NCI-H446 treated with DMSO at 0.1 percent for 48 hours (cell line): ENCODE results near the gene MYO18A.

ENCODE experiments used
- DNase-seq: peaks from one replicate; lab custom pipeline; 2025; lab: John Stamatoyannopoulos, UW

Gene MYO18A

GRCh38 chr17:29080323-29080722, 99.9 kb downstream of the MYO18A start:
- no peak for DNase-seq

DNA sequence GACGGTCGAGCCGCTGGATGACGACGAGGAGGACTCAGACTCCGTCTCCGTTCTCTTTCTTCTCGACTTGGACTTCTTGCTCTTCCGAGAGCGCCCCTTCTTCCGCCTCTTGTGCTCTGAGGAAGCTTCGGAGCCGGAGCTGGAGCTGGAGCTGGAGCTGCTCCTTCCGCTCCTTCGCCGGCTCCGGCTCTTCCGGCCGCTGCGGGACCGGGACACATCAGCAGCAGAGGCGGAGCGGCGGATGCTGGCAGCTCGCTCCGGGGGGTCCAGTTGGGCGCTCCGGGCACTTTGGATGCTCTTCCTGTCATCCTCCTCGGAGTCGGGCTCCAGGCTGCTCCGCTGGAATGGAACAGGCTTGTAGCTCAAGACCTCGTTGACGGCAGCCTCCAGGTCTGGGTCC, 100.3 kb downstream of the MYO18A start:
- DNase-seq = no peak

GRCh38 chr17:29079433-29079832, 100.8 kb downstream of the MYO18A start:
- DNase-seq = no peak

DNA sequence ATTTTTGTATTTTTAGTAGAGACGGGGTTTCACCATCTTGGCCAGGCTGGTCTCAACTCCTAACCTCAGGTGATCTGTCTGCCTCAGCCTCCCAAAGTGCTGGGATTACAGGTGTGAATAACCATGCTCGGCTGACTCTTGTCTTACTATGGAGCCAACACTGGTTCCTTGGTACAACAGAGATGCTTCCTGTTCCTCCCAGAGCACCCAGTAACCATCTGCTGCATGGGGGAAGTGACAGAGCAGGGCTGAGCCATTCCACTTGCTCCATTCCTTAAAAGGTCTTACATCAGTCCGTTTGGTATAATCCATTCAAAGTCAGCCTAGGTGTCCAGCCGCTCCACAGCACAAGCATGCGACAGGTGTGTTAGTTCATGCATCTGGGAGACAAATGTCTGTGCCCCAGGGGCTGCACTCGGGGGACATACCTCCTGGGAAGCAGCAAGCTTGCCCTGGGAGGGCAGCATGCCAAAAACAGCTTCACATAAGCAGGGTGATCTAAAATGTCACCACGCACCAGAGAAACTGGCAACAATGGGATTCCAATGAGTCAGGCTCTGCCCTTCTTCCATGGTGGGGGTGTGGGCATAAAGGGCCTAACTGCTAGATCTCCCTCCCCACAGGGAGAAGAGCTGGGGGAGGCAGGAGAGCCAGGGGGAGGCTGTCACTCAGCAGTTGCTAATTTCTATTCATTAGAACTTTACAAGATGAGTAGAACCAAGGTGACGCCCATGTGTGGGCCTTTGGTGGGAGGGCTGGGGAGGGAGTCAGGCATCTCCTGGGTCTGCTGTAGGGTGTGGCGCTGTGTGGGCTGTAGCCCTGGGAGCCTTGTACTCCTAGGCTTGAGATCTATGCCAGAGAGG, 101.8 kb downstream of the MYO18A start:
- no peak for DNase-seq

DNA sequence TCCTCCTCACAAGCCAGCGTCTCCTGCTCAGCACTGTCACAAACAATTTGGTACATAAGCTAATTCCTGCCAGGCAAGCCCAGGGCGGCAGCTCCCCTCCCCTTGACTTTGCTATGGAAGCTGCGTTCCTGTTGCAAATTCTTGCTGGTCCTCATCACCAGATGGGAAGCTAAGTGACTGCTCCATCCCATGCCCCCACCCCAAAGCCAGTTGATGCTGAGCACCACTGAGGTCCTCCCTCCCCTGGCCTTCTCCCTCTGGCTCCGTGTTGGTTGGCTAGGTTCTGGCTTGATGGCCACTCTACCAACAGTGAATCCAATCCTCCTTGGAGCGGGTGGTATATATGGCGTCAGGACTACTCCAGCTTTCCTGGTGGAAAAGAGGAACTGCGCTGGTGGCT, 102.9 kb downstream of the MYO18A start:
- DNase-seq = no peak

DNA sequence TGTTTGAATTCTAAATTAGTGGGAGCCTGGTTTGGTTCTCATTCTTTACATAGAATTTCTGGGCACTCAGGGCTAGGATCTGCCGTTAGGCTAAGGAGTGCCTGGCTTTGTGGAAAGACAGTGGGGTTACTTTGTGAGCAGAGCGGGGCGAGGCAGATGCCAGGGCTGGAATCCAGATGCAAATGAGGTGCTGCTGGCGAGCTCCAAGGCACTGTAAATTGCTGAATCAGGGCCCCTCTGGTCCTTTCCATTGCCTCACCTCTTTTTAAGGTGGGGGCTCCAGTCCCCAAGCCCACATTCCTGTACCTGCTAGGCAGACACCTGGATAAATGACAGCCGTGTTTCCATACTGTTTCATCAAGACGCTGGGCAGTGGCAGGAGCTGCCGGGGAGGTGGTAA, 103.5 kb downstream of the MYO18A start:
- DNase-seq = no peak

DNA sequence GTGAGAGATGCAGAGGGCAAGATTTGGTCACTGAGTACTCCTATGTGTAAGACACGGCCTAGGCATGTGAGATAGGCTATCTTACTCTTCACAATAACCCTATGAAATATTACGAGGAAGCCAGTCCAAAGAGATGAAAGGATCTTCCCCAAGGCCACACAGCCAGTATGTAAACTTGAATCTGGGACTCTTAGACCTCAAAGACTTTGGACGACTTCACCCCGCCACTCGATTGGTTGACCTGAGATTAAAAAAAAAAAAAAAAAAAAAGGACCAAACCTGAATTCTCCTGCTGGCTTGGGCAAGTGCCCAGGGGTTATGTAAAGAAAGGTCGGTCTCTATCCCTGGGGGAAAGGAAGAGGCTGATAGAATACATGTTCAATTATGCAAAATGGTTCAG, 104.1 kb downstream of the MYO18A start:
- DNase-seq = no peak

DNA sequence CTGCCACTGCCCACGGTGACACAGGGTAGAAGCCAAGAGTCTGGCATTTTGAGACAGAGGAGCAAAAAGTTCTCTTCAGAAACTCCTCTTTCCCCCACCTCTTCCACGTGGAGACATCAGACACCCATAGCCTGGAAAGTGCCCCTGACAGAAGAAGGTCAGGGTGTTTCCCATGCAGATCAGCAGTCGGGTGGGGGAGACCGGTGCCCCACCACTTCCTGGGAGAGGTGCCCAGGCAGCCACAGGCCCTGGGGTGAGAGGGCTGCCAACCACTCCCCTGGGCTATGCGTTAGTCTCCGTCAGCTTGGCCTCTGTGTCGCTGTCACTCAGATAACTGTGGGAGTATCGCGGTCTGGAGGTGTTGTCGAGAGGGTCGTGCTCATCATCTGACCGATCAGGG, 105.7 kb downstream of the MYO18A start:
- DNase-seq = no peak

DNA sequence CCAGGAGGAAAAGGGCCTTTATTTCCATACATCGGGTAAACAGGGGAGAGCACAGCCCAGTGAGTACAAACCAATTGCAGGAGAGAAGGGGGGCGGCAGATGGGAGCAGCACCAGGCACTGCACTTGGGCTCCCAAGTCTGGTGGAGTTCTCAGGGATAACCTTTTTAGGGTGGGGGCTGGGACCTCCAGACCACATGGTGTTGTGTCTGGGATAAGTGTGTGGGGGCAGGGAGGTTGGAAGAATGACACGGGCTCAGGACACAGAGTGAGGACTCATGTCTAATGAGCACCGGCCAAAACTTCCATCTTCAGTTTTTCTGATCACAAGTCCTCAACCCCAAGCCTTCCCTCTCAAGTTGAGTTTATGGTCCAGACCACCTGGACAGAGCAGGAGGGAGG, 106.7 kb downstream of the MYO18A start:
- no peak for DNase-seq

DNA sequence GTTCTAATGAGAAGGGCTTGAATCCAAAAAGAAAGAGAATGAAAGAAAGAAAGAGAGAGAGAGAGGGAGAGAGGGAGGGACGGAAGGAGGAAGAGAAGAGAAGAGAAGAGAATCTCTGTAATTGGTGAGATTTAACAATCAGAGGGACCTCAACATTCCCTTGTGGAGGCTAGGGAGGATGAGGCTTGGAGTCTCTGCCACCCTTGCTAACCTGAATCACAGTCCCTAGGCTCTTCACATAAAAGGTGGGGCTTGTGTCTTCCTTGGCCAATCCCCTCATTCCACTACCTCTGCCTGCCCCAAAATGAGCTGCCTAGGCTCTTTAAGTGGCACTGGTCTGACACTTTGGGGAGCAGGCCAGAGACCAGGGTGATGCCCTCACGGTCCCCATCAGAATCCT, 107.2 kb downstream of the MYO18A start:
- DNase-seq = no peak

GRCh38 chr17:29071303-29071702, 108.9 kb downstream of the MYO18A start:
- DNase-seq = no peak

DNA sequence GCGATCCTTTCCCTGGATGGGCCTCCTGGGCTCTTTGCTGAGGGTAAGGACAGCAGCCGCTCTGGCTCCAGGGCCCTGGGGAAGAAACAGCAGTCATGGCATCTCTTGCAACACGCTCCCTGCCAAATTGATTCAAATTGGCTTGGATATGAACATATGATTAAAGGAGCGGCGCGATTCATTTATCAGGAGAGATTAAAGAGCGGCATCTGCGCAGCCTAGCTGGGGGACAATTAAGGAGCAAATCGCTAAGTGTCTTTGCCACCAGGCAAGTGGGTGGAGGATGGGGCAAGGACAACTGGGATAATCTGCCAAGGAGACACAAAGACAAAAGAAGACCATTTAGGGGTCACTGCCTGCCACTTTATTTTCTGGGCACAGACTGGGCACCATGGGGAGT, 109.4 kb downstream of the MYO18A start:
- no peak for DNase-seq

DNA sequence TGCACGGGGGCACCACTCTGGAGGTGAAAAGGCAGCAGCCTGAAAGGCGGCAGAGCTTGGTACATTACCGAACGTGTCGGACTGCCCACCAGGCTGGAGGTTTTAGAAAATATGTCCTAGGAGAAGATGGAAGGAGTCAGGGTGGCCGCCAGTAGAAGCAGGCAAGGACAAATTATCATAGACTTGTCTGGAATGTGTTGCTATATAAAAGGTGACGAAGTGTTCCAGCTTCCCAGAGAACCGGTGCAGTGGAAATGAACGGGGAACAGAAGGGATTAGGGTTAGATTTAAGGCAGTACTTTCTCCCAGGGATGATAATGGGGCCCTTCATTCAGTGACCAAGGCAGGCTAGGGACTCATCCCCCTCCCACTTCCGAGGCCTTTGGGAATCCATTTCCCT, 109.9 kb downstream of the MYO18A start:
- DNase-seq = no peak

DNA sequence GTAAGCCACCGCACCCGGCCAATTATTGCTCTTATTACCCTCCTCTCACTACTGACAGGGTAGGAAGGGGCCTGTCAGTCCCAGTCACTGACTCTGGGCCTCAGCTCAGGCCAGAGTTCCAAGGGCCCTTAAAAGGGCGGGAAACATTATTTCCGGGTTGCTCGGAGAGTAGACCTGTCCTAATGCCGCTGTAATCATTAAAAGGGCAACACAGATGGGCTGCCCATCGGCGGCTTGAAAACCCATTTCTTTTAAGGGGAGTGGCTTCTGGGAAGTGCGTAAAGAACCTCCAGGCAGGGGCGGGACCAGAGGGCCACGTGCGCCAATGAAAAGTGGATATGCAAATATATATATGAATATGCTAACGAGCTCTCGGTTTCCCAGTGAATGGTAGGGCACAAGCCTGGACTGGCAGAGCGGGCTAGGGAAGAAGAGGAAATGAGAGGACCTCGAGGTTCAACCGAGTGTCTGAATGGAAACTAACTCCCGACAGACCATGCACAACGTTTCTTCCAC, 110.6 kb downstream of the MYO18A start:
- no peak for DNase-seq

- no peak for DNase-seq
These were observed 111.4 kb downstream of the MYO18A start for GRCh38 chr17:29068818-29069217.

DNA sequence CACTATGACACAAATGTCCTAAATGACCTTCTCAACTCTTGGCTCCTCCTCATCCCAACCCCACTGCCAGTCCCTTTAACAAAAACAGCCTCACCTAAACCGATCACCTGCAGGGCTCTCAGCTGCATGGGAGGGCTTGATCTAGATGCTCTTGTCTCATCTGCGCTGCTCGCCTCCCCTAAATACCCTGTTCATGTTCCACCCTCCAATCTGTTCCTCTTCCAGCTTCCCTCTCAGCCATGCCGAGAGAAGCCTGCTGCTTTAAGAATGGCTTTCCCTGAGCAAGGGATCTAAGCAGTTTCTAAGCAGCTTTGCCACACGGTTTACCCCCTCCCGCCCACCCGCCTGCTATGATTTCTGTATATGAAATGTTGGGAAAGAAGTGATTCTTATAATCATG, 113.6 kb downstream of the MYO18A start:
- no peak for DNase-seq

- DNase-seq = no peak
These were observed 114.2 kb downstream of the MYO18A start for GRCh38 chr17:29066047-29066446.

DNA sequence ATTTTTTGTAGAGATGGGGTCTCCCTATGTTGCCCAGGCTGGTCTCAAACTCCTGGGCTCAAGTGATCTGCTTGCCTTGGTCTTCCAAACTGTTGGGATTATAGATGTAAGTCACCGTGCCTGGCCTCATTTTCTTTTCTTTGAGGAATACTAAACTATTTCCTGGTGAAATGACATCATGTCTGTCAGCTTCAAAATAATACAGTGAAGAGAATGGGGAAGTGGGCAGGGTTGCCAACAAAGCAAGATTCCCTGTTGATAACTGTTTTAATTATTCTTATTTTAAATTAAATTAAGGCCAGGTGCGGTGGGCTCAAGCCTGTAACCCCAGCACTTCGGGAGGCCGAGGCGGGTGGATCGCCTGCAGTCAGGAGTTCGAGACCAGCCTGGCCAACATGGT, 116.2 kb downstream of the MYO18A start:
- DNase-seq = no peak

DNA sequence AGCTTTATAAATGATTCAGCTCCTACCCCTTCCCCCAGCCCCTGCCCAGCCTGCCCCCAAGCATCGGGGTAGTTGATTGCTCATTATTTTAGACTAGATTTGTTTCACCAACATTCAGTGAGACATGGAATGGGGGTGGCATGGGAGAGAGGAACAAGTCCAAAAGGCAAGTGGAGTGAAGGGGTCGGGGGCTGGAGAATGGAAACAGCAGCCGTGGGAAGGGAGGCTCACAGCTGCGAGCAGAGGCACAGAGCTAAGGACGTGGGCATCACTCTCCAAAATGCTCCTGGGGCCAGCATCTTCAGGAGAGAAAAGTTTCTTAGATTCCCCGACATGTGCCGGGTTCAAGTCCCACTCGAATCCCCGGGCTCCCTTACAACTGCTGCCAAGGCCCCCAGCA, 118.0 kb downstream of the MYO18A start:
- no peak for DNase-seq

DNA sequence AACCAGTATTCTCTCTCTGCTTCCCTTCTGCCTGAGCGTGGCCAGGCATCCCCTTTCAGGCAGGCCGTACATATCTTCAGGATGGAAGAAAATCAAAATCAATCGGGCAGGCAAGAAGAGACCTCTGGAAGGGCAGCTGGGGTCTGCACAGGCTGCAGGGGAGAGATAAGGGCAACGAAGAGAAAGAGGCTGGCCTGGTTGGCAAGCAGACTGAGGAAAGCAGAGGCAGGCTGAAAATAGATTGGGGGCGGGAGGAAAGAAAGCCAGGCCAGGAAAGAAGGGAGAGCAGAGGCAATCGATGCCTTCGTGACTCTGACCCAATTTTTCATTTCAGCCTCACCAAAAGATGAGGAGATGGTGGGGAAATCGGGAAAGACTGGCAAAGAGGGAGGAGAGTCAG, 119.2 kb downstream of the MYO18A start:
- DNase-seq = no peak

DNA sequence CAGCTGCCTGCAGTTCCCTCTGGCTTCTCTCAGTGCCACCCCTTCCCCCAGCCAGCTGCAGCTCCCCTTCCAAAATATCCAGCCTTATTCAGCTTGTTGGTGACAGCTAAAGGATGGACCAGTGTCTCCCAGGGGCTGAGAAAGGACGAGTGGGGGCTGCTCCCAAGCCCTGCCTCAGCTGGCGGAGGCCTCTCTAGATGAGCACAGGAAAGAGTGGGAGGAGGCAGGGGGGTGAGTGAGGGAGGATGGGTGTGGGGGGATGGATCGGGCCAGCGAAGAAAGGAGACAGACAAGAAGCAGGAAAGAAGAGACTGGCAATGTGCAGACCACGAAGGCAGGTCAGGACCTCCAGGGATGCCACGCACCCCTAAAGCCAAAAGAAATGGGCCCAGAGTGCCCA, 119.7 kb downstream of the MYO18A start:
- no peak for DNase-seq

DNA sequence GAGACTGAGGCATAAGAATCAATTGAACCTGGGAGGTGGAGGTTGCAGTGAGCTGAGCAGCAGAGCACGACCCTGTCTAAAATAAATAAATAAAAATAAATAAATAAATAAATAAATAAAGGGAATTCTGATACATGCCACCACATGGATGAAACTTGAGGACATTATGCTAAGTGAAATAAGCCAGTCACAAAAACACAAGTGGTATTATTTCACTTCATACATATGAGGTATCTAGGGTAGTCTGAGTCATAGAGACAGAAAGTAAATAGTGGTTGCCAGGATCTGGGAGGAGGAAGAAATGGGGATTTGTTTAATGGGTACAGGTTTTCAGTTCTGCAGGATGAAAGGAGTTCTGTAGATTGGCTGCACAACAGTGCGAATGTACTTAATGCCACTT, 120.9 kb downstream of the MYO18A start:
- no peak for DNase-seq

DNA sequence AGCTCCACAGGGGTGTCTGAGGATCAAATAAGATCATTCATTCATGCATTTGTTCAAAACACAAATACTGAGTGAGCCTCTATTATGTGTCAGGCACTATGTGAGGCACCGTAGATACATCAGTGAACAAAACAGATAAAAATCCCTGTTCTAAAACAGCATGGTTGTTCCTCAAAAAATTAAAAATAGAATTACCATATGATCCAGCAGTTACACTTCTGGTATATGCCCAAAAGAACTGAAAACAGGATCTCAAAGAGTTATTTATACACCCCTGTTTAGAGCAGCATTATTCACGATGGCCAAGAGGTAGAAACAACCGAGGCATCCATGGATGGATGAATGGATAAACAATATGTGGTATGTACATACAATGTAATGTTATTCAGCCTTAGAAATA, 121.8 kb downstream of the MYO18A start:
- no peak for DNase-seq

- DNase-seq = no peak
These were observed 122.8 kb downstream of the MYO18A start for GRCh38 chr17:29057361-29057760.
